GM18951 (cell line): ENCODE measurements around the gene DUSP7.
"Not testable (repeated sequence)": the region's sequence is repeated elsewhere in the genome, so short reads cannot be mapped to it uniquely, and the experiment has no call there.

Experiments used
- POLR2A ChIP-seq: IDR thresholded peaks from 4 replicates; pipeline ENCODE4 v1.6.1; 2011; ENCODE audit warnings: mild to moderate bottlenecking; ENCODE audit not compliant: insufficient read length, insufficient read depth; ENCODE audit errors: extremely low read depth
- in situ Hi-C: fragments of 300-500 bp; cut with MboI; formaldehyde crosslinking; loops from one replicate; pipeline ENCODE4 v1.12.0; 2022; ENCODE audit warnings: low sequenced_read_pairs, mixed read lengths, inconsistent platforms; ENCODE audit not compliant: unreplicated experiment

Gene DUSP7

DNA sequence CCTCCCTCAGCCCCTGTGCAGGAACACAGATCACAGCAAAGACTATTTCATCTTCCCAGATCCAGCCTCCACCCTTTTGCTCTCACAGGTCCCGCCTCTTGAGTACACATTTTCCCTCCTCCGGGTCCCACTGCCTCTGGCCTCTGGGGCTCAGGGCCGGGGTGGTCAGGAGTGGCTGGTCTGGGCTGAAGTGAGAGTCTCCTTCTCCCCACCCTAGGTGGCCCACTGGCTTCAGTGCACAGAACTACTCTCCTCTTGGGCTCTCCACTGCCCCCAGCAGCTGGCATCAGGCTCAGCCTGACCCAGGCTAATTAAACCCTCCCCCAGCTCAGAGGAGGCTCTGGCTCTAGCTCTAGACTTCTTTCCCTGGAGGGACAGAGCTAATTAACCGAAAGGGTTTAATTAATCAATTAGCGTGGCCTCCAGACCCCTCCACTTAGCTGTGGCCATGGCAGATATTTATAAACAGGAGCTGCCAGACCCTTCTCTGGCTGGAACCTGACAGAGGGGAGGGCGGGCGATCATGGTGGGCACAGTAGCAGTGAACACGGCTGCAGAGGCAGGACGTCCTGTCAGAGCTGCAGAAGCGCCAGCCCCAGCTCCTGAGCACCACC is 15.1 kb downstream of the DUSP7 start:
- TF ChIP-seq POLR2A, result no peak
- in situ Hi-C loops, result no loop called here

DNA sequence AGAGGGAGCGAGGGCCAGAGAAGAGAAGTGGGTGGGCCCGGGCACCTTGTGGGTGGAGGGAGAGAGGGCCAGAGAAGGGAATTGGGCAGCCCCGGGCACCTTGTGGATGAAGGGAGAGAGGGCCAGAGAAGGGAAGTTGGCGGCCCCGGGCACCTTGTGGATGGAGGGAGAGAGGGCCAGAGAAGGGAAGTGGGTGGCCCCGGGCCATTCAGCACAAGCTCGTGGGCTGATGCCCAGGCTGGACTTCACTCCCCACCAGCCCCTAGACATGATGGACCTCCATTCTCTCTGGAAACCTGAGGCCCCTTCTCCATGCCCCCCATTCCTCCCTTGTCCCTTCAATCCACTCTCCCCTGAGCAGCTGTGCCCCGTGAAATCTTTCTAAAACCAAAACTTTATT is 15.8 kb downstream of the DUSP7 start:
- in situ Hi-C loops, result no loop called here
- TF ChIP-seq POLR2A, result no peak

DNA sequence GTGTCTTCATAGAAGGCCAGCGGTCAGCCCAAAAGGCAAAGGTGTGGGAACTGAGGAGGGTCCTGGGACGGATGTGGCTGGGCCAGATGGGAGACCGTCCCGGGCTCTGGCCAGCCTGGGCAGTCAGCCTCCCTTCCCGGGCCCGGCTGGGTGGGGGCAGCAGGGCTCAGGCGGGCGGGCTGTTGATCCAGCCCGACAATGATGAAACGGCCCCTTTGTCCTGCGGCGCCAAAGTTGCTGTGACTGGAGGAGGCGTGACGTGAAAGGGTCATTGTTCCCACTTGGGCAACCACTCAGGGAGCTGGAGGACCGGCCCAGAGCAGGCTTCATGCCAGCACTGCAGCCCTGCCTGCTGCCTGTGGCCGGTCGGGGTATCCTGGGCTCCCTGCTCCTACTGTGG is 16.5 kb downstream of the DUSP7 start:
- TF ChIP-seq POLR2A, result no peak
- in situ Hi-C loops, result no loop called here

DNA sequence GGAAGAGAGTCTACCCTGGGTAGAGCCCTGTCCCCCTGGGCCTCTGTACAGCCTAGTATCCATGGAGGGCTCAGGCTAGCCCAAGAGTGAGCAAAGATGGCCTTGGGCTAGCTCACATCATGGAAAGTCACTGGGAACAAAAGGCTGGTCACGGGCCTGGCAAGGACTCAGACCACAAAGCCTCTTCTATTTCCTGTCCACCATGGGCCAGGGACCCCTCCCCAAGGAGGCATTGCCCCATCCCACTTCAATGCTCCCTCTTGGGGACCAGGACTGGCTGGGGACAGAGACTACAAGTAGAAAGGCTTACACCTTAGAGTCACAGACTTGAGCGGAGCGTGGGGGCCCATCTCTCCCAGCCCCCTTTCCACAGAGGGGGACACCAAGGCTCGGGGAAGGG is 16.9 kb downstream of the DUSP7 start:
- in situ Hi-C loops, result no loop called here
- TF ChIP-seq POLR2A, result no peak

DNA sequence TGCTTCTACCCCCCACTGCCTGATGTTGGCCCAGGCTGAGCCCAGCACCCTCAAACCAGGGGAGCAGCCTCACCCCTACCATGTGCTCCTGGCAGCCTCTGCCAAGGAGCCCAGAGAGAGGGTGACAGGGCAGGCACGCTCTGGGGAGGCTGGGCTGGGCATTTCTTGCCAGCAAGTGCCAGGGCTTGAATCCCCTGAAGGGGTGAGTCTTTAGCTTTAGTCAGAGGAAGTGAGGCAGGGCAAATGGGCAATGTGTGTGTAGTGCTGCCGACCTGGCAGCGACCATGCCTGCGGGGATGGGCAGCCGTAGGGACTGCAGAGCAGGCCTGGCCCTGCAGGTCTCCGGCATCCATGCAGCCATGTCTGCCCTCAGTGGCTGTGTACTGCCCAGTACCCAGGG is 18.1 kb downstream of the DUSP7 start:
- TF ChIP-seq POLR2A, result no peak
- in situ Hi-C loops, result no loop called here

DNA sequence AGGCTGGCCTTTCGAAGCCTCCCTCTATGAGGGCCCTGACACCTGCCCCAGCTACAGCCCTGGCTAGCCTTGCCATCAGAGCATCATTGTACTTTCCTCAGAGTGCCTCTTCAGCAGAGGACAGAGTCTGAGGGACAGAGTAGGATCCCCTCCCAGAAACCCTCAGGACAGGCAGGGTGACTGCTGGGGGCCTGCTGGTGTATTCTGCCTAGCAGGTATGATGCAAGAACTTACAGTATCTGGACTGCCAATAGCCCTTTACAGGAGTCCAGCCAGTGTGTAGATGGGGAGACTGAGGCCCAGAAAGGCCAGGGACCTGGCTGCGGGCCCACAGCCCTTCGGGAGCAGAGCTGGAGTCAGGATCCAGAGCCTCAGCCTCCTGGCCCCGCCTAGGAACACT is 19.1 kb downstream of the DUSP7 start:
- in situ Hi-C loops, result no loop called here

DNA sequence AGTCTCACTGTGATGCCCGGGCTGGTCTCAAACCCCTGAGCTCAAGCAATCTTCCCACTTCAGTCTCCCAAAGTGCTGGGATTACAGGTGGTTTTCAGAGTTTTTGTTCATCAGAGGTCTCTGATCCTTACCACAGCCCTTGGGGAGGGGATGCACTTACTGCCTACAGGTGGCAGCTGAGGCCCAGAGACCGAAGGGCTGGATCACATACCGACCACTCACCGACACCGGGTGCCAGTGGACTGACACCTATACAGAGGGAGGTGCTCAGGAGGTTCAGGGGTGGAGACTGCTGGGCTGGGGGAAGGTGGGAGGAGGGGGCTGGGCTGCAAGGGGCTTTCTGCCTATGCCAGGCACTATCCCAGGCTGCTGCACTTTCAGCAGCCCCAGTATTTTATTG is 19.5 kb downstream of the DUSP7 start:
- TF ChIP-seq POLR2A, result no peak
- in situ Hi-C loops, result no loop called here

More for the DNA sequence above, 19.1 kb downstream of the DUSP7 start:
- no peak for TF ChIP-seq POLR2A

DNA sequence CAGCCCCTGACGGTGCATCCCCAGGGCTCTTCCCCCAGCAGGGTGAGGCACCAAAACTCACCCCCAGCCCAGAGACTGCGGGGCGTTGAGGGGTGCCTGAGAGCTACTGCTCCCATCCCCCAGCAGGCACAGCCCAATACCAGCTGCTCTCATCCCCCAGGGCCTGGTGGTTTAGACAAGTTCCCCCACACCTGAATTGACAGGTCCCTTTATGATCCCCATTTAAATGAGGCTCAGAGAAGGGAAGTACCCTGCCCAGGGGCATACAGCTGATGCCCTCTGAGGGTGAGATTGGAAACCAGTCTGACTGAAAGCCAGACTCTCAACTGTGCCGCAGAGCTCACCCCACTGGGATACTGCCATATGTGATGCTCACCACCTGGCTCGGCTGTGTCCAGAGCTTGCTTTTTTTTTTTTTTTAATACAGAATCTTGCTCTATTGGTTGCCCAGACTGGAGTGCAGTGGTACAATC is 20.1 kb downstream of the DUSP7 start:
- in situ Hi-C loops, result no loop called here
- no peak for TF ChIP-seq POLR2A

DNA sequence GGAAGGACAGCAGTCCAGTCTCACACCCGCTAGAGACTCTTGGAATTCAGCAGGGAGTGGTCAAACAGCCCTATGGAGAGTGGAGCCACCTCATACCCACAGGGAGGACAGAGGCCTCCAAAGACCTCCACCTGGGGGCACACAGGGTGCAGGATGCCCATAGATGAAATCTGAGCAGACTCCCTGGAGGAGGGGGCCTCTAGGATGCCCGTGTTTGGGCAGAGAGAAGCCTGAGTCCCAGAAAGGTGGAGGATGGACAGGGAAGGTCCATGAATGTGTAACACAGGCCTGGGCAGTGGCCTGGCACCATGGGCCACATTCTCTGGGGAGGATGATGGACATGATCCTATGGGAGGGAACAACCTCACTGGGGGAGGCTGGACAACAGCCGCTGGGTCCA is 21.7 kb downstream of the DUSP7 start:
- in situ Hi-C loops, result no loop called here
- no peak for TF ChIP-seq POLR2A

DNA sequence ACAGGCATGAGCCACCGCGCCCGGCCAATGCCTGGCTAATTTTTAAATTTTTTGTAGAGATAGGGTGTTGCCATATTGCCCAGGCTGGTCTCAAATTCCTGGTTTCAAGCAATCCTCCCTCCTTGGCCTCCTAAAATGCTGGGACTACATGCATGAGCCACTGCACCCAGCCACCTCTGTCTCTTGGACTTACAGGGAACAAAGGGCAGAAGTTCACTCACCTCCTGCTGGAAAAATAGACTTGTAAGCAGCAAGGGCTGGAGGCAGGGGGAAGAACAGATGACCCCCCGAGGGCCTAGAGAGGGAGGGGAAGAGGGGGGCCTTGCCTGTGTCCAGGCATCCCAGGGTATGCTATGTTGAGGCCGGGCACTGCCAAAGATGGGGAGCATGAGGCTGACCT is 22.2 kb downstream of the DUSP7 start:
- TF ChIP-seq POLR2A, result no peak
- in situ Hi-C loops, result no loop called here

DNA sequence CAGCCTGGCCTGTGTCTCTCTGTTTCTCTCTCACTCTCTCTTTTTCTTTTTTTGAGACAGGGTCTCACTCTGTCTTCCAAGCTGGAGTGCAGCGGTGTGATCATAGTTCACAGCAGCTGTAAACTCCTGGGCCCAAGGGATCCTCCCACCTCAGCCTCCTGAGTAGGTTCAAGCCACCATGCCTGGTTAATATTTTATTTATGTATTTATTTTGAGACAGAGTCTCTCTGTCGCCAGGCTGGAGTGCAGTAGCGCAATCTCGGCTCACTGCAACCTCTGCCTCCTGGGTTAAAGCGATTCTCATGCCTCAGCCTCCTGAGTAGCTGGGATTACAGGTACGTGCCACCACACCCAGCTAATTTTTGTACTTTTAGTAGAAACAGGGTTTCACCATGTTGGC is 22.6 kb downstream of the DUSP7 start:
- in situ Hi-C loops, result not testable (repeated sequence)

DNA sequence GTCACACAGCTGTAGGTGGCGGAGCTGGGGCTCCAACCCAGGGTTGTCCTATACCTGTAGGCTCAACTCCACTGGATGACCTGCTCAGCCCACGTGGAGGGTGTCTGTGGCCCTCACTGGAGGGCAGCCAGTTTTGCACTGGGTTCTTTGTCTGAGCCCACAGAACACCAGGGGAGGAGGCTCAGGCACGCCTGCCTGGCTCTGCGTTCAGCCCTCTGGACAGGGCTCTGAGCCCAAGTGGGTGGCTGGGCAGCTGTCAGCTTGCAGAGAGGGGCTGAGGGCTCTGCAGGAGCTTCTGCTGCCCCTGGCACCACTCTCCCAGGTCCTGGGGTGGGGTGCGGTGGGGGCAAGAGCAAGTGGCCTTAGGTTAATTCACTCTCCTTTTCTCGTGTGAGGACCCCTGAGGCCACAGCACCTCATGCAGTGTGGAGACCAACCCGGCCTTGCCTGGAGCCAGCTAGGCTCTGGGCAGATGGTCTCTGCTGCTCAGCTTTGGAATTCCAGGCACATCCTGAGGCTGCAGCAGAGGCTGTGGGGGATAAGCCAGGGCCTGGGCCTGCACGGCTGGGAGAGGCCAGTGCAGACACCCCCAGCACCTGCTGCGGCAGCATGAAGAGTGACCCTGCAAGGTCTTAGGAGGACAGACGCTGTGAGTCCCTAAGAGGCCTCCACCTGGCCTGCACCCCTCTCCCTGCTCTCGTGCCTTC is 23.5 kb downstream of the DUSP7 start:
- TF ChIP-seq POLR2A, result no peak
- in situ Hi-C loops, result no loop called here

DNA sequence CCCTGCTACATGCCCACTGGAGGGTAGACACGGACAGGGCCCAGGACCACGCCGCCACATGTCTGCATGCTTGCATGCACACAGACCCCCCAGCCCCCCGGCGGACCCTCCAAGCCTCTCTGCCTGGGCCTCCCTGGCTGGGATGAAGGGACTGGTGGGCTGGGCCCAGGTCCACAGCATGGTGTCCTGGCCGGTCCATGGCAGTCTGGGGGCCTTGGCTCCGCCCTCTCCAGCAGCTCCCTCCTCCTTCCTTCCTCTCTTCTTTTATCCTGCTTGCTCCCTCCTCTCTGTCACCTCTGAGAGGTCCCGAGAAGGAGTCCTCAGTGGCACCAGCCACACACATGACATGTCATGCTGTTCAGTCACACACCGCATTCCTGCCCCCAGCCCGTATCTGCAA is 24.5 kb downstream of the DUSP7 start:
- in situ Hi-C loops, result no loop called here
- no peak for TF ChIP-seq POLR2A

DNA sequence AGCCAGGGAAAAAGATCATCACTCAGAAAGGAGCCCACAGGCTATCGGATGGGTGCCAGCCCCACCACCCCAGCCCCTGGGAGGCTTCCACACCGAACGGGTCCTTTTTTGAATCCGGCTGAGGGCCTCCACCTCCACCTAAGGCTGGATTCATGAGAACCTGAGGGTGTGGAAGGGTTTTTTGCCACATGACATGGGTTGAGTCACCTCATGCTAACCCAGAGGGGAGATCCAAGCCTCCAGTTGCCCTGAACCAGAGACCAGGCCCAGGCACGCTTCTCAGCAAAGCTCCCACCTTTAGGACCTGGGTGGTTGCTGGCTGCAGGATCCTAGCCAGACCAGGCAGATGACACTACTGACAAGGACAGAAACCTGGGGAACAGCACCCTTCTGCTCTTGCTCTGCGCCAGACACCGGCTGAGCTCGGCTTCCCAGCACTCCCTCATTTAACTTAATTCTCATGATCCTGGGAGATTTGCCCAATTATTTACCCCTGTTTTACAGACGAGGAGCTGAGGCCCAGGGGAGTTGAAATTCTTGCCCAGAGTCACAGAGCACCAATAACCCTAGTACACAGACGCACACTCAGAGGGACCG is 25.6 kb downstream of the DUSP7 start:
- TF ChIP-seq POLR2A, result no peak
- in situ Hi-C loops, result no loop called here
